ENCODE data around the gene PLEKHM3. TPM values are rescaled to one million over a fixed set of nuclear protein-coding genes. Genes with fewer than 3 reads are reported as not detected.

Gene PLEKHM3
- total and polyA plus RNA-seq, 2 of the 13 experiments (the other 11 are each of a cell fraction or from before 2014, with no cell fraction given): 4.5 to 4.7 TPM

- TF ChIP-seq HMG20B (CRISPR knock-in tag; conservative IDR thresholded peaks at IDR 0.05): no peak
- peak; percentile 92 for TF ChIP-seq NCOR1 (IDR thresholded peaks at IDR 0.05; ENCODE audit: borderline replicate concordance, low read length)
- no peak for TF ChIP-seq NFRKB (IDR thresholded peaks at IDR 0.05)
- no peak for TF ChIP-seq IRX3 (CRISPR knock-in tag; IDR thresholded peaks at IDR 0.05; ENCODE audit: borderline replicate concordance, low read depth)
- TF ChIP-seq KLF16 (CRISPR knock-in tag; IDR thresholded peaks at IDR 0.05): 0 out of 4 replicates have a peak, but pooled peaks of 1 of the 2 experiments have one; percentile 21
- TF ChIP-seq BRD4 (CRISPR knock-in tag; IDR thresholded peaks at IDR 0.05): no peak
- TF ChIP-seq, protein P1, sequence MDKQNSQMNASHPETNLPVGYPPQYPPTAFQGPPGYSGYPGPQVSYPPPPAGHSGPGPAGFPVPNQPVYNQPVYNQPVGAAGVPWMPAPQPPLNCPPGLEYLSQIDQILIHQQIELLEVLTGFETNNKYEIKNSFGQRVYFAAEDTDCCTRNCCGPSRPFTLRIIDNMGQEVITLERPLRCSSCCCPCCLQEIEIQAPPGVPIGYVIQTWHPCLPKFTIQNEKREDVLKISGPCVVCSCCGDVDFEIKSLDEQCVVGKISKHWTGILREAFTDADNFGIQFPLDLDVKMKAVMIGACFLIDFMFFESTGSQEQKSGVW (CRISPR knock-in tag; IDR thresholded peaks at IDR 0.05; ENCODE audit: borderline replicate concordance): no peak
- TF ChIP-seq NCOA1 (CRISPR knock-in tag; IDR thresholded peaks at IDR 0.05): no peak
- TF ChIP-seq, protein P2, sequence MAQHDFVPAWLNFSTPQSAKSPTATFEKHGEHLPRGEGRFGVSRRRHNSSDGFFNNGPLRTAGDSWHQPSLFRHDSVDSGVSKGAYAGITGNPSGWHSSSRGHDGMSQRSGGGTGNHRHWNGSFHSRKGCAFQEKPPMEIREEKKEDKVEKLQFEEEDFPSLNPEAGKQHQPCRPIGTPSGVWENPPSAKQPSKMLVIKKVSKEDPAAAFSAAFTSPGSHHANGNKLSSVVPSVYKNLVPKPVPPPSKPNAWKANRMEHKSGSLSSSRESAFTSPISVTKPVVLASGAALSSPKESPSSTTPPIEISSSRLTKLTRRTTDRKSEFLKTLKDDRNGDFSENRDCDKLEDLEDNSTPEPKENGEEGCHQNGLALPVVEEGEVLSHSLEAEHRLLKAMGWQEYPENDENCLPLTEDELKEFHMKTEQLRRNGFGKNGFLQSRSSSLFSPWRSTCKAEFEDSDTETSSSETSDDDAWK (CRISPR knock-in tag; IDR thresholded peaks at IDR 0.05): no peak
- TF ChIP-seq MED8 (CRISPR knock-in tag; IDR thresholded peaks at IDR 0.05; ENCODE audit: insufficient replicate concordance): no peak
- no peak for TF ChIP-seq ZNF275 (CRISPR knock-in tag; IDR thresholded peaks at IDR 0.05; ENCODE audit: borderline replicate concordance)
- TF ChIP-seq KLF6 (CRISPR knock-in tag; IDR thresholded peaks at IDR 0.05): no peak
- no peak for TF ChIP-seq ZNF513 (CRISPR knock-in tag; conservative IDR thresholded peaks at IDR 0.05)
- TF ChIP-seq CENPT (CRISPR knock-in tag; IDR thresholded peaks at IDR 0.05; ENCODE audit: low read depth): no peak
- no peak for TF ChIP-seq ARNTL (CRISPR knock-in tag; IDR thresholded peaks at IDR 0.05)
- TF ChIP-seq ELF1 (CRISPR knock-in tag; IDR thresholded peaks at IDR 0.05): no peak
- TF ChIP-seq GTF3A (CRISPR knock-in tag; conservative IDR thresholded peaks at IDR 0.05): no peak
- no peak for TF ChIP-seq ZNF839 (CRISPR knock-in tag; IDR thresholded peaks at IDR 0.05; ENCODE audit: borderline replicate concordance)
- peak; percentile 47; the same call in 1 of the 2 replicates for TF ChIP-seq MXD4 (CRISPR knock-in tag; IDR thresholded peaks at IDR 0.05)
- TF ChIP-seq MTERF4 (CRISPR knock-in tag; IDR thresholded peaks at IDR 0.05): no peak
- TF ChIP-seq ZNF430 (CRISPR knock-in tag; IDR thresholded peaks at IDR 0.05): no peak
- peak; percentile 31; the same call in 1 of the 2 replicates for TF ChIP-seq RARA (CRISPR knock-in tag; IDR thresholded peaks at IDR 0.05)
- peak; percentile 75; the same call in 1 of the 2 replicates for TF ChIP-seq HDAC2 (CRISPR knock-in tag; IDR thresholded peaks at IDR 0.05)
- peak; percentile 69 for TF ChIP-seq ERF (CRISPR knock-in tag; IDR thresholded peaks at IDR 0.05)
- TF ChIP-seq ZNF572 (CRISPR knock-in tag; IDR thresholded peaks at IDR 0.05): no peak
- no peak for TF ChIP-seq TCF7L2 (IDR thresholded peaks at IDR 0.05; ENCODE audit: low read depth, low read length)
- no peak for TF ChIP-seq ZNF75D (CRISPR knock-in tag; IDR thresholded peaks at IDR 0.05; ENCODE audit: borderline replicate concordance)
- TF ChIP-seq SMAD9 (CRISPR knock-in tag; IDR thresholded peaks at IDR 0.05): no peak
Measured at GRCh38 chr2:207935991-207936370, 89.3 kb downstream of the PLEKHM3 start (continued).

Measured in HepG2 (cell line).